GM12878 (cell line): ENCODE results near the gene PRSS2. TPM values are rescaled to one million over a fixed set of nuclear protein-coding genes. Genes with fewer than 3 reads are reported as not detected.

Source experiments
- ATAC-seq: fragments of 200-7000 bp; cut with Tn5 transposase; 3 replicates; pipeline ENCODE4 v1.9.1; 2020; ENCODE audit warnings: mild to moderate bottlenecking, moderate library complexity
- BruUV-seq: library from RNA; stranded (reverse); fragments of 400-500 nt; replicated peaks from 2 replicates; lab custom pipeline; 2021; lab: Mats Ljungman, UMichigan
- CTCF ChIA-PET: fragments of 300-600 bp; sonication (Branson Sonifier 250); formaldehyde crosslinking; extraction: SDS; loops from one replicate; lab custom pipeline; 2021; ENCODE audit warnings: inconsistent platforms; lab: Yijun Ruan, JAX
- POLR2A ChIA-PET: fragments of 350-600 bp; formaldehyde crosslinking; extraction: SDS; loops from one replicate; lab custom pipeline; 2021; ENCODE audit warnings: inconsistent platforms; lab: Charles Lee
- RAD21 ChIA-PET: fragments of 300-600 bp; sonication (Branson Sonifier 250); formaldehyde crosslinking; loops from one replicate; lab custom pipeline; 2023; ENCODE audit warnings: antibody characterized with exemption; ENCODE audit not compliant: unreplicated experiment; lab: Charles Lee
- SMC1A ChIA-PET: fragments of 300-600 bp; sonication (Branson Sonifier 250); formaldehyde crosslinking; loops from one replicate; lab custom pipeline; 2023; ENCODE audit not compliant: unreplicated experiment, uncharacterized antibody; lab: Charles Lee
- DNase-seq: peaks from one replicate; pipeline ENCODE4 v3.0.0-alpha.2; 2011; ENCODE audit warnings: low read depth, low spot score
- FAIRE-seq: peaks from 3 replicates; lab custom pipeline; 2011; peaks lifted over from hg19 to GRCh38; lab: Jason Lieb, UNC
- H2AFZ ChIP-seq: 2 replicates; pipeline ENCODE4 v1.6.0; 2011; ENCODE audit warnings: low read depth, low read length, control low read depth; ENCODE audit not compliant: control insufficient read depth
- H3K27ac ChIP-seq: 2 replicates; pipeline ENCODE4 v1.5.1; 2011; ENCODE audit warnings: control low read depth; ENCODE audit not compliant: control insufficient read depth, insufficient read depth
- H3K27me3 ChIP-seq, 2 experiments: replicated peaks in 1 of 2; 2 replicates each; pipeline versions ENCODE4 v1.6.0 to v1.6.1; 2011; ENCODE audit warnings: low read length in 1 of 2; ENCODE audit not compliant: control insufficient read depth in 2 of 2, insufficient read depth in 2 of 2
- H3K36me3 ChIP-seq, 2 experiments: 2 replicates each; pipeline ENCODE4 v1.5.1; 2011; ENCODE audit warnings: low read length in 1 of 2; ENCODE audit not compliant: control insufficient read depth in 2 of 2, insufficient read depth in 2 of 2
- H3K4me1 ChIP-seq: 2 replicates; pipeline ENCODE4 v1.6.1; 2011; ENCODE audit warnings: mild to moderate bottlenecking, low read length, moderate library complexity, mixed read lengths; ENCODE audit not compliant: control insufficient read depth, insufficient read depth
- H3K4me2 ChIP-seq: 2 replicates; pipeline ENCODE4 v1.6.0; 2011; ENCODE audit warnings: control low read depth; ENCODE audit not compliant: control insufficient read depth, insufficient read depth
- H3K4me3 ChIP-seq: fragments of 200-600 bp; sonication (generic); 2 replicates; pipeline ENCODE4 v1.5.1; 2016
- H3K79me2 ChIP-seq: 2 replicates; pipeline ENCODE4 v1.6.0; 2011; ENCODE audit warnings: low read length; ENCODE audit not compliant: control insufficient read depth, insufficient read depth
- H3K9ac ChIP-seq: 2 replicates; pipeline ENCODE4 v1.8.0; 2011; ENCODE audit warnings: low read length, control low read depth, mixed read lengths; ENCODE audit not compliant: control insufficient read depth, insufficient read depth
- H3K9me3 ChIP-seq: replicated peaks from 3 replicates; pipeline ENCODE4 v1.5.1; 2011; ENCODE audit warnings: mild to moderate bottlenecking, low read length; ENCODE audit not compliant: control insufficient read depth, insufficient read depth
- H4K20me1 ChIP-seq: 2 replicates; pipeline ENCODE4 v1.6.0; 2011; ENCODE audit not compliant: control insufficient read depth, insufficient read depth
- BMI1 ChIP-seq: fragments of 450-650 bp; IDR thresholded peaks from 2 replicates; pipeline ENCODE4 v1.6.1; 2016; ENCODE audit warnings: mild to moderate bottlenecking, moderate library complexity, borderline replicate concordance
- CHD2 ChIP-seq: IDR thresholded peaks from 2 replicates; pipeline ENCODE4 v1.6.1; 2011; ENCODE audit warnings: low read depth, low read length, improper control_type of control experiment, borderline replicate concordance
- CHD4 ChIP-seq: fragments of 200-600 bp; sonication (generic); IDR thresholded peaks from 2 replicates; pipeline ENCODE4 v1.6.1; 2016; ENCODE audit warnings: mild to moderate bottlenecking
- EGR1 ChIP-seq, 2 experiments: IDR thresholded peaks; 1 replicate in 1 of 2; 2 replicates in 1 of 2; pipeline ENCODE4 v1.6.1; 2011 to 2012; ENCODE audit warnings: low read depth in 2 of 2, low read length in 2 of 2, borderline replicate concordance in 1 of 2, mild to moderate bottlenecking in 1 of 2, moderate library complexity in 1 of 2
- GATAD2B ChIP-seq: fragments of 450-650 bp; conservative IDR thresholded peaks from 2 replicates; pipeline ENCODE4 v1.6.1; 2017; ENCODE audit warnings: low read depth, mild to moderate bottlenecking, moderate library complexity
- HDGF ChIP-seq: fragments of 450-650 bp; IDR thresholded peaks from 2 replicates; pipeline ENCODE4 v1.6.1; 2016; ENCODE audit warnings: antibody characterized with exemption
- JUNB ChIP-seq: IDR thresholded peaks from 2 replicates; pipeline ENCODE4 v1.6.1; 2016; ENCODE audit warnings: antibody characterized with exemption, mild to moderate bottlenecking
- MTA2 ChIP-seq: fragments of 450-650 bp; IDR thresholded peaks from 2 replicates; pipeline ENCODE4 v1.6.1; 2016; ENCODE audit warnings: low read depth, mild to moderate bottlenecking, moderate library complexity
- NBN ChIP-seq: fragments of 450-650 bp; IDR thresholded peaks from 2 replicates; pipeline ENCODE4 v1.6.1; 2016
- NR2C1 ChIP-seq: fragments of 450-650 bp; IDR thresholded peaks from 2 replicates; pipeline ENCODE4 v1.6.1; 2017; ENCODE audit warnings: antibody characterized with exemption, mild to moderate bottlenecking, moderate library complexity
- NR2C2 ChIP-seq: IDR thresholded peaks from 2 replicates; pipeline ENCODE4 v1.6.1; 2011; ENCODE audit warnings: borderline replicate concordance, low read depth; ENCODE audit not compliant: control insufficient read depth, insufficient read length
- PAX8 ChIP-seq: fragments of 450-650 bp; IDR thresholded peaks from 2 replicates; pipeline ENCODE4 v1.6.1; 2017; ENCODE audit warnings: mild to moderate bottlenecking, moderate library complexity
- SPI1 ChIP-seq: IDR thresholded peaks from 2 replicates; pipeline ENCODE4 v1.6.1; 2011; ENCODE audit warnings: low read depth, mild to moderate bottlenecking, low read length, moderate library complexity, borderline replicate concordance; ENCODE audit not compliant: insufficient read depth
- SUPT20H ChIP-seq: IDR thresholded peaks from 2 replicates; pipeline ENCODE4 v1.6.1; 2011; ENCODE audit warnings: low read depth, mild to moderate bottlenecking, low read length, moderate library complexity, borderline replicate concordance; ENCODE audit not compliant: control insufficient read depth
- TBL1XR1 ChIP-seq: IDR thresholded peaks from 2 replicates; pipeline ENCODE4 v1.6.1; 2012; ENCODE audit warnings: low read depth, low read length, improper control_type of control experiment
- TCF3 ChIP-seq: IDR thresholded peaks from 2 replicates; pipeline ENCODE4 v1.6.1; 2012; ENCODE audit warnings: low read depth, mild to moderate bottlenecking, low read length, borderline replicate concordance; ENCODE audit not compliant: insufficient read depth
- ZNF217 ChIP-seq: fragments of 450-650 bp; IDR thresholded peaks from 2 replicates; pipeline ENCODE4 v1.6.1; 2017; ENCODE audit warnings: antibody characterized with exemption, mild to moderate bottlenecking
- ZNF24 ChIP-seq: fragments of 450-650 bp; IDR thresholded peaks from 2 replicates; pipeline ENCODE4 v1.6.1; 2017; ENCODE audit warnings: antibody characterized with exemption, mild to moderate bottlenecking
- WGBS: methylation state at CpG from one replicate; pipeline ENCODE4 v1.1.6; 2016; ENCODE audit warnings: low lambda C conversion rate; ENCODE audit not compliant: insufficient replicate concordance, insufficient coverage; ENCODE audit errors: missing lambda C conversion rate; 5-methylcytosine and 5-hydroxymethylcytosine counted together
- in situ Hi-C: fragments of 300-500 bp; cut with MboI; formaldehyde crosslinking; loops from 9 replicates; pipeline ENCODE4 v1.14.3; 2018; ENCODE audit warnings: mixed read lengths
- intact Hi-C: fragments of 100-400 bp; cut with micrococcal nuclease; formaldehyde crosslinking; loops from one replicate; pipeline ENCODE4 v1.14.2; 2022; ENCODE audit not compliant: unreplicated experiment
- polyA plus RNA-seq, 11 experiments: library from polyadenylated mRNA; depleted of rRNA in 4 of 11; unstranded in 6 of 11; stranded (reverse) in 5 of 11; fragments of >200 nt; fragmentation: Nextera tagmentation in 4 of 11; fragmentation: Illumina TruSeq in 1 of 11; extraction: Ambion mirVana in 4 of 11; extraction: Trizol in 1 of 11; gene quantifications; 1 replicate in 1 of 11; 2 replicates in 10 of 11; pipeline versions ENCODE4 v1.2.1 to v1.2.3, GENCODE V29; 2011 to 2016; ENCODE audit warnings: inconsistent platforms in 2 of 11, missing spikeins in 2 of 11, low read depth in 1 of 11
- total RNA-seq, 4 experiments: library from RNA; depleted of rRNA in 3 of 4; stranded (reverse); fragments of >200 nt in 3 of 4; fragmentation: Illumina TruSeq in 1 of 4; extraction: Trizol in 1 of 4; gene quantifications; 2 replicates each; pipeline versions ENCODE4 v1.2.1 to v1.2.3, GENCODE V29; 2013 to 2021

The PRSS2 gene
- total and polyA plus RNA-seq, 10 of the 15 experiments (the other 5 are each of a cell fraction or from before 2014, with no cell fraction given) = 0.21 to 28.8 (median 0.41) TPM; not detected in 7

DNA sequence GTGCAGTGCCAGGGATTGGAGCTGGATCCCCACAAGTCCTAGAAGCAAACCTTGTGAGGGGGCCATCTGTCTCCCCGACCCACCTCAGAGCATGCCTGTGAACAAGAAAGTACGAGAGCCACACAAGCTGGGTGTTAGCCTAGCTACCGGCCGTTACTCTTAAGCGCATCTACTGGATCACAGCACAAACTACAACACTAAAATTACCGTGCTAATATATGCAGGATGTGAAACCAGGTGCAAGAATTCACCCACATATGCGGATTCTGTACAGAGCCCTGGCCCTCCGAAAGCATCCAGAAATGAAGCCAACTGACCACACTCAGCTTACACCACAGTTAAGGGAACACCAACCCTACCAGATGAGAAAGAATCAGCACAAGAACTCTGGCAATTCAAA lies 37.5 kb upstream of the PRSS2 start:
- ChIA-PET RAD21 (no interaction called here), CTCF (interaction anchor here (0.8 to 3.0 kb wide), 5 partner anchors 19 to 213 kb away, joined by 3 to 12 read pairs (median 4); no protein-coding TSS in a partner anchor), SMC1A (interaction anchor here (0.7 to 2.2 kb wide), 3 partner anchors 19 to 76 kb away, joined by 3 to 5 read pairs (median 4); no protein-coding TSS in a partner anchor), POLR2A (no interaction called here)
- Histone ChIP-seq H3K4me3 (no peak overlapping the region), H4K20me1 (no peaks in the 10 kb centered on the region), H3K27me3 (no peaks in the 10 kb centered on the region), H3K27ac (no peak overlapping the region), H3K9me3 (no peaks in the 10 kb centered on the region), H2AFZ (no peak overlapping the region), H3K4me2 (no peak overlapping the region), H3K4me1 (no peaks in the 10 kb centered on the region), H3K36me3 (no peaks in the 10 kb centered on the region), H3K9ac (no peak overlapping the region), H3K79me2 (no peaks in the 10 kb centered on the region)
- WGBS = 64% methylated on average over 8 of the region's 8 CpGs
- intact Hi-C loops = no loop called here
- no TSS peak for BruUV-seq
- TF ChIP-seq TCF3 (no peak), JUNB (no peak), NBN (no peak), NR2C2 (no peak), ZNF24 (no peak), HDGF (no peak), NR2C1 (no peak), SPI1 (no peak), CHD4 (no peak), EGR1 (IDR thresholded peaks at IDR 0.05; ENCODE audit: borderline replicate concordance in 1 of 2, low read depth in 2 of 2, low read length in 2 of 2) (no peak), TBL1XR1 (no peak), PAX8 (no peak), SUPT20H (no peak), MTA2 (no peak), BMI1 (no peak), CHD2 (no peak), GATAD2B (no peak), ZNF217 (no peak)
- ATAC-seq (no peak), DNase-seq (no peak), FAIRE-seq (no peak)
- in situ Hi-C loops = no loop called here
